NB4 (cell line): ENCODE measurements around the gene UQCR11.
A peak's percentile ranks its signal among the peaks of the same experiment; 100 is the strongest.

Experiments used
- DNase-seq: peaks from one replicate; pipeline ENCODE4 v3.0.0; 2010; ENCODE audit warnings: low read depth
- H3K4me3 ChIP-seq: one replicate; pipeline ENCODE4 v1.5.1; 2011; ENCODE audit warnings: mild to moderate bottlenecking, low read depth, low read length, moderate library complexity
- MYC ChIP-seq: IDR thresholded peaks from 2 replicates; pipeline ENCODE4 v1.6.1; 2011; ENCODE audit warnings: low read depth, low read length
- POLR2A ChIP-seq: IDR thresholded peaks from 2 replicates; pipeline ENCODE4 v1.6.1; 2011; ENCODE audit warnings: mild to moderate bottlenecking; ENCODE audit not compliant: insufficient read length; ENCODE audit errors: extremely low read depth
- TF ChIP-seq, protein P1 (sequence below): IDR thresholded peaks from 2 replicates; pipeline ENCODE4 v1.6.1; 2011; ENCODE audit warnings: low read depth, low read length
- TF ChIP-seq, protein P2 (sequence below): IDR thresholded peaks from one replicate; pipeline ENCODE4 v1.5.1; 2012; ENCODE audit warnings: low read depth, low read length

The UQCR11 gene

DNA sequence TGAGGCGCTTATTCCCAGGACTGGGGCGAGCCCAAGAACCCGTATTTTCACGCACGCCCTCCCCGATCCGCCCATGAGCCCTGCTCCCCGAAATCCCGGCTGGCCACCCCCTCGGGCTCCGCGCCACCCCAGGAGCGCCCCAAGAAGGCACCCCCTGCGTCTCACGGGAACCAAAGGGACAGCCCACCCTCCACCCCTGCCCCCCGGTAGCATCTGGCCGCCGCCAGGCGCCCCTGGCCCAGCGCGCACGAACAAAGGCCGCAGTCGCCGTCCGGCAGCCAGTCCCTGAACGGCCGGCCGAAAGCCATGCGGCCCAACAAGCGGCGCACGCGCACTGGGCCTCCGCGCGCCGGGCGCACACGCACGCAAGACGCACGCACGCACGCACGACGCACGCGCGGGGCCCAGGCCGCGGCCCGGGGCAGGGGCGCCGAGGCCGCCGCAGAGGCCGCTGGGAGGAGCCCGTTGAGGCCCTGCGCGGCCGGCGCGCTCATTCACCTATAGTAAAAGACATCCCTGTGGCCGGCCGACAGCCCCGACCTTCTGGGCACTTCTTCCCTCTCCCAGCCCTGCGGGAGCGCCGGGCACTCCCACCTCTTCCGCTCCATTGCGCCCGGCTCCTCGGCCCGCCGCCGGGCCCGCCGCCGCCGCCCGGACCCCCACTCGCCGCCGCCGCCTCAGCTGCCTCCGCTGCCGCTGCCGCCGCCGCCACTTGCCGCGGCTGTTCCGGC is 13.1 kb downstream of the UQCR11 start:
- H3K4me3 ChIP-seq, result peak overlapping the region; percentile 92
- TF ChIP-seq, protein P1, sequence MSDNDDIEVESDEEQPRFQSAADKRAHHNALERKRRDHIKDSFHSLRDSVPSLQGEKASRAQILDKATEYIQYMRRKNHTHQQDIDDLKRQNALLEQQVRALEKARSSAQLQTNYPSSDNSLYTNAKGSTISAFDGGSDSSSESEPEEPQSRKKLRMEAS, result peak; percentile 89
- peak; percentile 97 for TF ChIP-seq MYC
- TF ChIP-seq POLR2A, result peak; percentile 72
- TF ChIP-seq, protein P2, sequence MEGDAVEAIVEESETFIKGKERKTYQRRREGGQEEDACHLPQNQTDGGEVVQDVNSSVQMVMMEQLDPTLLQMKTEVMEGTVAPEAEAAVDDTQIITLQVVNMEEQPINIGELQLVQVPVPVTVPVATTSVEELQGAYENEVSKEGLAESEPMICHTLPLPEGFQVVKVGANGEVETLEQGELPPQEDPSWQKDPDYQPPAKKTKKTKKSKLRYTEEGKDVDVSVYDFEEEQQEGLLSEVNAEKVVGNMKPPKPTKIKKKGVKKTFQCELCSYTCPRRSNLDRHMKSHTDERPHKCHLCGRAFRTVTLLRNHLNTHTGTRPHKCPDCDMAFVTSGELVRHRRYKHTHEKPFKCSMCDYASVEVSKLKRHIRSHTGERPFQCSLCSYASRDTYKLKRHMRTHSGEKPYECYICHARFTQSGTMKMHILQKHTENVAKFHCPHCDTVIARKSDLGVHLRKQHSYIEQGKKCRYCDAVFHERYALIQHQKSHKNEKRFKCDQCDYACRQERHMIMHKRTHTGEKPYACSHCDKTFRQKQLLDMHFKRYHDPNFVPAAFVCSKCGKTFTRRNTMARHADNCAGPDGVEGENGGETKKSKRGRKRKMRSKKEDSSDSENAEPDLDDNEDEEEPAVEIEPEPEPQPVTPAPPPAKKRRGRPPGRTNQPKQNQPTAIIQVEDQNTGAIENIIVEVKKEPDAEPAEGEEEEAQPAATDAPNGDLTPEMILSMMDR, result no peak
- peak; percentile 84 for DNase-seq

DNA sequence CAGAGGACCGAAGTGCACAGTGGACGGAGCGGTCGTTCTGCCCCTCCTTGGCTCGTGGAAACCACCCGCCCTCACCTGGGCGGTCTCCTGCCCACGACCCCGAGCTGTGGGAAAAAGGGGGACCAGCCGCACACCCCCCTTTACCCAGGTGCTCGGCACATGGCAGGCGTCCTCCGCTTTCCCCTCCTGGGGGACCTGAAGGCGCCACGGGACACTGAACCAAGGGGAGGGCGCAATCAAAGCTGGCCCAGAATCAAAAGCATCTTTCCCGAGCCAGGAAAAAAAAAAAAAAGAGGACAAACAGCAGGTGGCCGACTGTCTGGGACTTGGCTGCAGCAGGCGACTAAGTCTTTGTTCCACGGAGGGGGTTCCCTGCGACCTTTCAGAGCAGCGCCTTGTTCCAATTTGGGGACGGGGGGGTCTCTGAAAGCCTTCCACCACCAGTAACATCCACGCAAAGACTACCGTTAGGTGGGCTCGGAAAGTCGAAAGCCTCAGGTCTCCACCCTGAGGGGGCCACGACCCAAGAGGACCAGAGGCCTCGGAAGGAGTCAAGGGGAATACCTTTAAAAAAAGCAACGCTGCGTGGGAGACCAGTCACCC is 13.7 kb downstream of the UQCR11 start:
- peak overlapping the region; percentile 92 for H3K4me3 ChIP-seq
- TF ChIP-seq, protein P2, result no peak
- peak; percentile 40; the same call in 1 of the 2 replicates for TF ChIP-seq MYC
- no peak for DNase-seq

DNA sequence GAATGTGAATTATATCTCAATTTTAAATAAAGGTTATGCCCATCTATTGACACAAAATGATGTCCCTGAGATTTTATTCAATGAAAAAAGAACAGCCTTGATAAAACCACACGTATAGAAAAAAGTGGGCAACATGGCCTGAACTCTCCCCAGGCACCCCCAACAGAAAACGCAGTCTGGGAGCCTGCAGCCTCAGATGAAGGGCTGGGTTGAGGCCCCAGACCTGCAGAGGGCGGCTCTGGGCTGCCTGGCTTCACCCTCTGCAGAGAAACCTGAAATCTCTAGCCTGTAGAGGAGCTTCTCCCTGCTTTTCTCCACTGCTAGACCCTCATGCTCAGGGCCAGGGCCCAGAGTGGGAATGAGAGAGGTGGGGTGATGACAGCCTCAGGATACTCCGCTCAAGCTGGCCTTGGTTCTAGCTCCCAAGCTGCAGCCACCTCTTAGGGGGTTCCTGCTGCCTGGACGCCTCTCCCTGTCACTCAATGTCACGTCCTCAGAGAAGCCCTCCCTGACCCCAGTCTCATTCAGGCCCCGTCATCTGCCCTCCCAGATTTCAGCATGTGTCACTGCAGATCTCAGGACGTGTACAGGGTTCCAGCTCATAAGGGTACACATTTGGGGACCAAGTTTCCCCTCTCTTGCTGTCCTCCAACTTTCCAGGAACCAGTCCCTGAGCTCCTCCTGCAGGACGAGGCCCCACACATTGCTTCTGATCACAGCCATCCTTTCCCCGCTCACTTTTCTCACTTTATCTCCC is 14.4 kb downstream of the UQCR11 start:
- peak; percentile 58 for DNase-seq
- peak overlapping the region; percentile 92 for H3K4me3 ChIP-seq
- TF ChIP-seq MYC, result no peak
- TF ChIP-seq, protein P2, result peak; percentile 18

DNA sequence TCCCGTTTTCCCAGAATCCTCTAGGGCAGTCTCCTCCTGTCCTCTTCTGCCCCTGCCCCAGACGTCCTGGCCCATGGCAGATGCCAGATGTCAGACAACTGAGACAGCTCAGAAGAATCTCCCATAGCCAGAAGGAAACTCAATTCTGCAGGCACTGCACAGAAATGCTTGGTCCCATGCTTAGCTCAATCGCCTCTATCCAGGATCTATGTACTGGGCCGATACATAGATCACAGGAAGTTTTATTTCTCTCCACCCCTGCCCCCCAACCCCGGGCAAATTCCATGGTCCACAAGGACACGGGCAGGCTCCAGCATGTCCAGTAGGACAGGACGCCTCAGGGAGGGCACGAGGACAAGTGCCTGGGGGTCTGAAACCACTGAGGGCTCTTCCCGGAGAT is 17.4 kb downstream of the UQCR11 start:
- DNase-seq, result no peak
- TF ChIP-seq, protein P1, result no peak
- TF ChIP-seq MYC (no peak), POLR2A (no peak)
- TF ChIP-seq, protein P2, result no peak
- H3K4me3 ChIP-seq, result no peak overlapping the region

DNA sequence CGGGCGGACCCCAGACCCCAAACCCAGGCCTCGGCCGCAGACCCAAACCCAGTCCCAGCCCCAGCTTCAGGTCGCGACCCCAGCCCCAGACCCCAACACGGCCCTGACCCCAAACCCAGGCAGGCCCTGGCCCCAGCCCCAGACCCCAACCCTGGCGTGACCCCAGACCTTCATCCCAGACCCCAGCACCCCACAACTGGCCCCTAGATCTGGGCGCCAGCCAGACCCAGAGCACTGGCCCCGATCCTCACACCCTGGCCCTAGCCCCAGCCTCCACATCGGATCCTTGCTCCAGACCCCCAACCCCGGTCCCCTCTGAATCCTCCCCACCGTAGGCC is 20.1 kb downstream of the UQCR11 start:
- H3K4me3 ChIP-seq, result no peak overlapping the region
- TF ChIP-seq POLR2A (no peak), MYC (no peak)
- TF ChIP-seq, protein P2, result no peak
- TF ChIP-seq, protein P1, result no peak
- DNase-seq, result no peak
